ENCODE measurements around the gene SKP1.
A peak's percentile ranks its signal among the peaks of the same experiment; 100 is the strongest.

Gene SKP1

GRCh38 chr5:134113902-134114875, 62.6 kb downstream of the SKP1 start, which contains the start of gene TCF7:
Gene TCF7, plus strand, starts transcription at chr5:134114681. Its CDS starts 226 bp downstream, at chr5:134114907.
- DNase-seq (ENCODE audit: low read depth in 4 of 4, low spot score in 1 of 4): peak in 2 of 4 experiments; percentile 56

- no peak for DNase-seq (ENCODE audit: low read depth in 4 of 4, low spot score in 1 of 4)
Observed at GRCh38 chr5:134113363-134113889, 63.3 kb downstream of the SKP1 start.

GRCh38 chr5:134112726-134113362, 63.9 kb downstream of the SKP1 start:
- DNase-seq (ENCODE audit: low read depth in 4 of 4, low spot score in 1 of 4): no peak

- no peak for DNase-seq (ENCODE audit: low read depth in 4 of 4, low spot score in 1 of 4)
Observed at GRCh38 chr5:134111741-134112647, 64.8 kb downstream of the SKP1 start.

- DNase-seq (ENCODE audit: low read depth in 4 of 4, low spot score in 1 of 4): no peak
Observed at GRCh38 chr5:134110382-134110781, 66.4 kb downstream of the SKP1 start.

GRCh38 chr5:134107779-134108178, 69.0 kb downstream of the SKP1 start:
- no peak for DNase-seq (ENCODE audit: low read depth in 4 of 4, low spot score in 1 of 4)

GRCh38 chr5:134106991-134107701, 69.6 kb downstream of the SKP1 start:
- DNase-seq (ENCODE audit: low read depth in 4 of 4, low spot score in 1 of 4): no peak

- no peak for DNase-seq (ENCODE audit: low read depth in 4 of 4, low spot score in 1 of 4)
Observed at GRCh38 chr5:134103998-134104654, 72.6 kb downstream of the SKP1 start.

GRCh38 chr5:134103397-134103796, 73.4 kb downstream of the SKP1 start:
- DNase-seq (ENCODE audit: low read depth in 4 of 4, low spot score in 1 of 4): no peak

GRCh38 chr5:134101686-134102439, 74.9 kb downstream of the SKP1 start:
- DNase-seq (ENCODE audit: low read depth in 4 of 4, low spot score in 1 of 4): peak; percentile 56 to 66 (median 62)

- DNase-seq (ENCODE audit: low read depth in 4 of 4, low spot score in 1 of 4): peak; percentile 48 to 79 (median 59)
Observed at GRCh38 chr5:134100283-134101091, 76.3 kb downstream of the SKP1 start.

- DNase-seq (ENCODE audit: low read depth in 4 of 4, low spot score in 1 of 4): no peak
Observed at GRCh38 chr5:134099939-134100282, 76.8 kb downstream of the SKP1 start.

- DNase-seq (ENCODE audit: low read depth in 4 of 4, low spot score in 1 of 4): no peak
Observed at GRCh38 chr5:134099288-134099872, 77.4 kb downstream of the SKP1 start.
